CD4-positive, alpha-beta memory T cell (primary cell): ENCODE results near the gene OGFOD1. TPM values are rescaled to one million over a fixed set of nuclear protein-coding genes. Genes with fewer than 3 reads are reported as not detected.

Experiments
- CTCF ChIA-PET: fragments of 350-600 bp; sonication (Branson Sonifier 250); formaldehyde crosslinking; loops from one replicate; lab custom pipeline; 2021; ENCODE audit warnings: inconsistent platforms; ENCODE audit not compliant: partially characterized antibody; lab: Charles Lee
- POLR2A ChIA-PET: fragments of 350-600 bp; sonication (Branson Sonifier 250); formaldehyde crosslinking; loops from one replicate; lab custom pipeline; 2021; ENCODE audit not compliant: partially characterized antibody; lab: Charles Lee
- DNase-seq, 5 donors: peaks; one replicate each; pipeline versions ENCODE4 v3.0.0 to v3.0.0-alpha.2; 2020 to 2022; ENCODE audit warnings: mixed read lengths in 1 of 5
- H3K27ac ChIP-seq: one replicate; pipeline ENCODE4 v1.7.0; 2013; ENCODE audit warnings: low read depth, low read length
- H3K27me3 ChIP-seq: 2 replicates; pipeline ENCODE4 v1.7.0; 2013; ENCODE audit warnings: mild to moderate bottlenecking, low read length, moderate library complexity; ENCODE audit not compliant: insufficient read depth
- H3K36me3 ChIP-seq: 2 replicates; pipeline ENCODE4 v1.7.0; 2013; ENCODE audit warnings: mild to moderate bottlenecking, low read length, moderate library complexity; ENCODE audit not compliant: insufficient read depth
- H3K4me1 ChIP-seq: 2 replicates; pipeline ENCODE4 v1.7.0; 2013; ENCODE audit warnings: mild to moderate bottlenecking, low read length, moderate library complexity; ENCODE audit not compliant: insufficient read depth
- H3K4me3 ChIP-seq, 2 donors: one replicate each; pipeline ENCODE4 v1.7.0; 2013; ENCODE audit warnings: low read length in 2 of 2, mild to moderate bottlenecking in 1 of 2
- H3K9me3 ChIP-seq, 2 donors: one replicate each; pipeline ENCODE4 v1.7.0; 2013; ENCODE audit warnings: low read length in 2 of 2, control low read depth in 1 of 2; ENCODE audit not compliant: control insufficient read depth in 1 of 2
- H3K27ac Mint-ChIP-seq, 7 donors: one replicate each; pipeline ENCODE4 v1.8.0; 2020 to 2021; ENCODE audit warnings: mixed read lengths in 7 of 7, mild to moderate bottlenecking in 6 of 7, inconsistent platforms in 3 of 7, moderate library complexity in 3 of 7
- H3K27me3 Mint-ChIP-seq, 2 donors: one replicate each; pipeline ENCODE4 v1.8.0; 2020 to 2021; ENCODE audit warnings: mixed read lengths in 2 of 2
- H3K36me3 Mint-ChIP-seq, 2 donors: one replicate each; pipeline ENCODE4 v1.8.0; 2020 to 2021; ENCODE audit warnings: mixed read lengths in 2 of 2, inconsistent platforms in 1 of 2, mild to moderate bottlenecking in 1 of 2
- H3K4me1 Mint-ChIP-seq, 4 donors: one replicate each; pipeline ENCODE4 v1.8.0; 2020 to 2021; ENCODE audit warnings: mixed read lengths in 4 of 4, mild to moderate bottlenecking in 1 of 4
- H3K4me3 Mint-ChIP-seq, 8 donors: one replicate each; pipeline ENCODE4 v1.8.0; 2020 to 2021; ENCODE audit warnings: mixed read lengths in 8 of 8, mild to moderate bottlenecking in 7 of 8, moderate library complexity in 6 of 8, inconsistent platforms in 3 of 8
- H3K9me3 Mint-ChIP-seq, 8 donors: one replicate each; pipeline ENCODE4 v1.8.0; 2020 to 2021; ENCODE audit warnings: mixed read lengths in 8 of 8, mild to moderate bottlenecking in 5 of 8, inconsistent platforms in 3 of 8, moderate library complexity in 1 of 8
- intact Hi-C: fragments of 100-400 bp; cut with micrococcal nuclease; formaldehyde crosslinking; loops from one replicate; pipeline ENCODE4 v1.15.1; 2023
- polyA plus RNA-seq, 2 donors: library from polyadenylated mRNA; unstranded; fragments of 300-500 nt; fragmentation: Illumina TruSeq; gene quantifications; one replicate each; pipeline ENCODE4 v1.2.3, GENCODE V29; 2021
- total RNA-seq, 2 experiments: library from RNA; stranded (reverse); gene quantifications; one replicate each; pipeline ENCODE4 v1.2.3, GENCODE V29; 2021

Gene OGFOD1
- total and polyA plus RNA-seq, 4 experiments from 2014 or later: 42.7 to 151 (median 81.3) TPM

GRCh38 chr16:56413381-56413780 is 38.0 kb upstream of the OGFOD1 start:
- Histone ChIP-seq H3K9me3 (no peaks in the 10 kb centered on the region), H3K4me3 (no peak overlapping the region), H3K4me1 (peaks cover 3% of the 10 kb centered on the region), H3K27me3 (no peaks in the 10 kb centered on the region), H3K36me3 (peaks cover 10% of the 10 kb centered on the region), H3K27ac (no peak overlapping the region)
- Mint-ChIP-seq H3K4me1 (peaks cover 10 to 15% (median 12%) of the 10 kb centered on the region in 4 donors), H3K27me3 (no peaks in the 10 kb centered on the region), H3K4me3 (no peak overlapping the region), H3K9me3 (no peaks in the 10 kb centered on the region), H3K36me3 (peaks cover 22 to 52% of the 10 kb centered on the region in 2 donors), H3K27ac (no peak overlapping the region)
- ChIA-PET CTCF (no interaction called here), POLR2A (no interaction called here)
- intact Hi-C loops: no loop called here
- DNase-seq: no peak

GRCh38 chr16:56414366-56414765 is 37.0 kb upstream of the OGFOD1 start:
- Mint-ChIP-seq H3K27me3 (no peaks in the 10 kb centered on the region), H3K36me3 (peaks cover 13 to 42% of the 10 kb centered on the region in 2 donors), H3K4me1 (peaks cover 10 to 15% (median 13%) of the 10 kb centered on the region in 4 donors), H3K4me3 (no peak overlapping the region), H3K9me3 (no peaks in the 10 kb centered on the region), H3K27ac (peak overlapping the region in 1 of 7 donors; percentile 23)
- ChIA-PET CTCF (no interaction called here), POLR2A (no interaction called here)
- DNase-seq: no peak
- Histone ChIP-seq H3K4me3 (no peak overlapping the region), H3K27me3 (no peaks in the 10 kb centered on the region), H3K4me1 (peaks cover 3% of the 10 kb centered on the region), H3K36me3 (peaks cover 5% of the 10 kb centered on the region), H3K27ac (no peak overlapping the region), H3K9me3 (no peaks in the 10 kb centered on the region)
- intact Hi-C loops: no loop called here

GRCh38 chr16:56415875-56416274 is 35.5 kb upstream of the OGFOD1 start:
- Mint-ChIP-seq H3K9me3 (no peaks in the 10 kb centered on the region), H3K4me1 (peaks cover 19 to 22% (median 21%) of the 10 kb centered on the region in 4 donors), H3K27ac (no peak overlapping the region), H3K36me3 (peaks cover 13 to 35% of the 10 kb centered on the region in 2 donors), H3K4me3 (no peak overlapping the region), H3K27me3 (no peaks in the 10 kb centered on the region)
- ChIA-PET CTCF (no interaction called here), POLR2A (no interaction called here)
- Histone ChIP-seq H3K4me1 (peaks cover 14% of the 10 kb centered on the region), H3K36me3 (peaks cover 5% of the 10 kb centered on the region), H3K4me3 (no peak overlapping the region), H3K9me3 (no peaks in the 10 kb centered on the region), H3K27ac (no peak overlapping the region), H3K27me3 (no peaks in the 10 kb centered on the region)
- intact Hi-C loops: no loop called here
- DNase-seq: no peak

- CTCF ChIA-PET: no interaction called here
- Histone ChIP-seq H3K4me1 (peaks cover 24% of the 10 kb centered on the region), H3K36me3 (peaks cover 5% of the 10 kb centered on the region), H3K27ac (no peak overlapping the region), H3K9me3 (no peaks in the 10 kb centered on the region), H3K27me3 (no peaks in the 10 kb centered on the region), H3K4me3 (no peak overlapping the region)
- DNase-seq: no peak
- POLR2A ChIA-PET: interaction anchor here (0.6 kb wide), 1 partner anchor 225 kb away, joined by 3 read pairs; no protein-coding TSS in a partner anchor
- Mint-ChIP-seq H3K4me1 (peaks cover 25 to 31% (median 28%) of the 10 kb centered on the region in 4 donors), H3K4me3 (no peak overlapping the region), H3K36me3 (peaks cover 6 to 25% of the 10 kb centered on the region in 2 donors), H3K27me3 (no peaks in the 10 kb centered on the region), H3K27ac (no peak overlapping the region), H3K9me3 (no peaks in the 10 kb centered on the region)
- intact Hi-C loops: no loop called here
Observed at GRCh38 chr16:56417138-56417537, 34.2 kb upstream of the OGFOD1 start.

- H3K27ac ChIP-seq: no peak overlapping the region
- Mint-ChIP-seq H3K9me3 (no peaks in the 10 kb centered on the region), H3K27ac (peak overlapping the region in 3 of 7 donors; percentile 8 to 75 (median 19)), H3K36me3 (peaks cover 0 to 9% of the 10 kb centered on the region in 2 donors), H3K4me3 (peak overlapping the region in 1 of 8 donors; percentile 4), H3K4me1 (peaks cover 40 to 50% (median 44%) of the 10 kb centered on the region in 4 donors), H3K27me3 (no peaks in the 10 kb centered on the region)
- ChIA-PET CTCF (interaction anchor here (1.0 kb wide), 1 partner anchor 31 kb away, joined by 3 read pairs; the partner anchor contains the start of genes NUDT21 and OGFOD1), POLR2A (no interaction called here)
- H3K9me3 ChIP-seq: no peaks in the 10 kb centered on the region
- no peaks in the 10 kb centered on the region for H3K36me3 ChIP-seq
- H3K4me3 ChIP-seq: no peak overlapping the region
- no peak for DNase-seq
- H3K4me1 ChIP-seq: peaks cover 48% of the 10 kb centered on the region
- intact Hi-C loops: loop anchor here (5.0 kb wide), 1 partner anchor 478 kb away; no protein-coding TSS in a partner anchor
- H3K27me3 ChIP-seq: no peaks in the 10 kb centered on the region
Observed at GRCh38 chr16:56419740-56420548, 31.4 kb upstream of the OGFOD1 start.

- DNase-seq: no peak
- H3K4me1 ChIP-seq: peaks cover 48% of the 10 kb centered on the region
- CTCF ChIA-PET: no interaction called here
- H3K27ac Mint-ChIP-seq: peak overlapping the region in 2 of 7 donors; percentile 8 to 17
- peaks cover 36 to 46% (median 39%) of the 10 kb centered on the region in 4 donors for H3K4me1 Mint-ChIP-seq
- no peaks in the 10 kb centered on the region for H3K36me3 ChIP-seq
- POLR2A ChIA-PET: no interaction called here
- H3K27me3 ChIP-seq: no peaks in the 10 kb centered on the region
- intact Hi-C loops: loop anchor here (5.0 kb wide), 1 partner anchor 478 kb away; no protein-coding TSS in a partner anchor
- H3K9me3 Mint-ChIP-seq: no peaks in the 10 kb centered on the region
- no peak overlapping the region for H3K4me3 ChIP-seq
- H3K36me3 Mint-ChIP-seq: peaks cover 0 to 4% of the 10 kb centered on the region in 2 donors
- H3K27ac ChIP-seq: no peak overlapping the region
- H3K4me3 Mint-ChIP-seq: no peak overlapping the region
- H3K9me3 ChIP-seq: no peaks in the 10 kb centered on the region
- H3K27me3 Mint-ChIP-seq: no peaks in the 10 kb centered on the region
Observed at GRCh38 chr16:56420613-56421012, 30.7 kb upstream of the OGFOD1 start.

- H3K9me3 Mint-ChIP-seq: no peaks in the 10 kb centered on the region
- no peak for DNase-seq
- Histone ChIP-seq H3K4me3 (no peak overlapping the region), H3K27me3 (no peaks in the 10 kb centered on the region), H3K36me3 (no peaks in the 10 kb centered on the region), H3K4me1 (peaks cover 48% of the 10 kb centered on the region), H3K9me3 (no peaks in the 10 kb centered on the region), H3K27ac (no peak overlapping the region)
- intact Hi-C loops: loop anchor here (5.0 kb wide), 1 partner anchor 479 kb away; no protein-coding TSS in a partner anchor
- peaks cover 36 to 48% (median 41%) of the 10 kb centered on the region in 4 donors for H3K4me1 Mint-ChIP-seq
- H3K27ac Mint-ChIP-seq: peak overlapping the region in 1 of 7 donors; percentile 57
- no peak overlapping the region for H3K4me3 Mint-ChIP-seq
- peaks cover 0 to 4% of the 10 kb centered on the region in 2 donors for H3K36me3 Mint-ChIP-seq
- CTCF ChIA-PET: no interaction called here
- POLR2A ChIA-PET: no interaction called here
- H3K27me3 Mint-ChIP-seq: no peaks in the 10 kb centered on the region
Observed at GRCh38 chr16:56421313-56421712, 30.0 kb upstream of the OGFOD1 start.
